ENCODE data around the gene RGS6. TPM values are rescaled to one million over a fixed set of nuclear protein-coding genes. Genes with fewer than 3 reads are reported as not detected.

Gene RGS6
- total RNA-seq, 3 donors from 2014 or later: 3.4 to 9.2 (median 4.5) TPM

DNA sequence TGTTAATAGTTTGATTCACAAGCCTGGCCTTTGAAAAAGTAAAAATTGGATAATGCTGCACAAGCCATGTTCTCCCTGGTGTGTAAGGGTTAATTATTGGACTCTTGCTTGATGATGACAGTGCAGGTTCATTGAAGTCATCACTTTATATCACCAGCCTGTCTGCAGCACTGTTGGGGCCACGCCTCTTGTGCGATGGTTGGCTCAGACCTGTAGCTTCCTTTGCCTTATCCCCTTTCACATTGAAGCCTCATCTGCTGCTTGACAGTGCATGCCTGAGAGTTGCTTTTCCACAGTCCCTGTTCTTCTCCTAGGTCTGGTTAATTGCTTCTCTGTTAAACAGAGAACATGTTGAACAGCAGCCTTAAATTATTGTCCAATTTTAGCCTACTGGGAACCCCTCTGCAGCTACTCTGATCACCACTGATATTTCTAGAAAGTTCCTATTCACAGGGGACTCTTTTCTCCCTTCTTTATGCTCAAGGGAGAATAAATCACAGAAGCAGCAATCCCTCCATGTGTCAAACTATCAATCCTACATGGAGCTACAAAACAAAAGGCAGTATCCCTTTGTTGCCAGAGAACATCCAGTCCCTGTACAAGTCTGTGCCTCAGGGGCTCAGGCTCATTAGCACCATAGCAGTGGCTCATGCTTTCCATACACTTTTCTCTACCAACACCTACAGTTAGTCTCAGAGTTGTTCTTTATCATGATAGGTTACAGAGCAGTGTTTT is 322.1 kb downstream of the RGS6 start:
- Histone ChIP-seq H3K27me3 (no peaks in the 10 kb centered on the region), H3K36me3 (no peaks in the 10 kb centered on the region), H3K27ac (no peak overlapping the region), H3K4me3 (no peak overlapping the region), H3K9me3 (no peaks in the 10 kb centered on the region), H3K4me1 (no peaks in the 10 kb centered on the region)
- intact Hi-C loops (cut with DNase I; ENCODE audit: low total_unique reads): no loop called here
- no peak for DNase-seq (ENCODE audit: low spot score in 2 of 2)
- TF ChIP-seq POLR2A (IDR thresholded peaks at IDR 0.05) (no peak), POLR2AphosphoS5 (IDR thresholded peaks at IDR 0.05) (no peak)

DNA sequence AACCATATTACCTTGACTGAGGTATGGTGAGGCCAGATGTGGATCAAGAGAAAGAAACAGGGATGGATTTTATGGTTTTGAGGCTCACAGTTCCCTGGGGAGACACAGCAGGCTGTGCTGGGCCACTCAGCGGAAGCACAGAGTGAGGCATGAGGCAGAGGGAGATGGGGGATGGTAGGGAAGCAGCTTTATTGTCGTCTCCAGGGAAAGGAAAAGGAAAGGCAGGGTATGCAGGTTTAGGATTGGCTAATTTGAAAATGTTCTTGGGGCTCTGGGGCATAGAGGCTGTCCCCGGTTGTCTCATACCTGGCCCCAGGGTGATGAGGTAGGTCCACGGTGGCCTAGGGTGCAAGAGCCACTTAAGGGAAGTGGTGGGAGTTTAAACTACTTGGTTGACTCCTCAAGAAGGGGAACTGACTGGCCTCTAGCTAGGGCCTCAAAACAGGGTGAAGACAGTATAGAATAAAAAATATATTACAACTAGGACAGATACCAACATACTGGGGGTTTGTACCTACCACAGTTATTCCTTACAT is 322.8 kb downstream of the RGS6 start:
- no peak overlapping the region for H3K27ac ChIP-seq
- H3K27me3 ChIP-seq: no peaks in the 10 kb centered on the region
- no peaks in the 10 kb centered on the region for H3K9me3 ChIP-seq

DNA sequence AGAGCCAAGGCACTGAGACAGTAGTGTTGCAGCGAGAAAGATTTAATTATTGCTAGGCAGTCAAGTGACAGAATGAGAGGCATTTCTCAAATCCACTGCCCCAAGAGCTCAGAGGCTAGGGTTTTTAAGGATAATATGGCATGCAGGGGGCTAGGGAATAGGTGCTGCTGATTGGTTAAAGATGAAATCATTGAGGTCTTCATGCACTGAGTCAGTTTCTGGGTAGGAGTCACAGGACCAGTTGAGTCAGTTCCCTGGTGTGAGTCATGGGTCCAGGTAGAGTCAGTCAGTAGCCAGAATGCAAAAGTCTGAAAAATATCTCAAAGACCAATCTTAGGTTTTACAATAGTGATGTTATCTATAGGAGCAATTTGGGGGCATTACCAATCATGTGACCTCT is 323.8 kb downstream of the RGS6 start:
- intact Hi-C loops (cut with DNase I; ENCODE audit: low total_unique reads): no loop called here
- TF ChIP-seq, protein P1, sequence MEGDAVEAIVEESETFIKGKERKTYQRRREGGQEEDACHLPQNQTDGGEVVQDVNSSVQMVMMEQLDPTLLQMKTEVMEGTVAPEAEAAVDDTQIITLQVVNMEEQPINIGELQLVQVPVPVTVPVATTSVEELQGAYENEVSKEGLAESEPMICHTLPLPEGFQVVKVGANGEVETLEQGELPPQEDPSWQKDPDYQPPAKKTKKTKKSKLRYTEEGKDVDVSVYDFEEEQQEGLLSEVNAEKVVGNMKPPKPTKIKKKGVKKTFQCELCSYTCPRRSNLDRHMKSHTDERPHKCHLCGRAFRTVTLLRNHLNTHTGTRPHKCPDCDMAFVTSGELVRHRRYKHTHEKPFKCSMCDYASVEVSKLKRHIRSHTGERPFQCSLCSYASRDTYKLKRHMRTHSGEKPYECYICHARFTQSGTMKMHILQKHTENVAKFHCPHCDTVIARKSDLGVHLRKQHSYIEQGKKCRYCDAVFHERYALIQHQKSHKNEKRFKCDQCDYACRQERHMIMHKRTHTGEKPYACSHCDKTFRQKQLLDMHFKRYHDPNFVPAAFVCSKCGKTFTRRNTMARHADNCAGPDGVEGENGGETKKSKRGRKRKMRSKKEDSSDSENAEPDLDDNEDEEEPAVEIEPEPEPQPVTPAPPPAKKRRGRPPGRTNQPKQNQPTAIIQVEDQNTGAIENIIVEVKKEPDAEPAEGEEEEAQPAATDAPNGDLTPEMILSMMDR (IDR thresholded peaks at IDR 0.05): no peak
- no peak for TF ChIP-seq POLR2AphosphoS5 (IDR thresholded peaks at IDR 0.05)
- no peak for TF ChIP-seq POLR2A (IDR thresholded peaks at IDR 0.05)
- Histone ChIP-seq H3K9me3 (no peaks in the 10 kb centered on the region), H3K4me1 (no peaks in the 10 kb centered on the region), H3K36me3 (no peaks in the 10 kb centered on the region), H3K27ac (no peak overlapping the region), H3K27me3 (no peaks in the 10 kb centered on the region), H3K4me3 (no peak overlapping the region)
- no peak for DNase-seq (ENCODE audit: low spot score in 2 of 2)

More for the DNA sequence above, 322.8 kb downstream of the RGS6 start:
- H3K4me1 ChIP-seq: no peaks in the 10 kb centered on the region
- H3K36me3 ChIP-seq: no peaks in the 10 kb centered on the region
- TF ChIP-seq POLR2AphosphoS5 (IDR thresholded peaks at IDR 0.05) (no peak), POLR2A (IDR thresholded peaks at IDR 0.05) (no peak)
- TF ChIP-seq, protein P1 (IDR thresholded peaks at IDR 0.05): no peak
- intact Hi-C loops (cut with DNase I; ENCODE audit: low total_unique reads): no loop called here
- no peak for DNase-seq (ENCODE audit: low spot score in 2 of 2)
- H3K4me3 ChIP-seq: no peak overlapping the region

DNA sequence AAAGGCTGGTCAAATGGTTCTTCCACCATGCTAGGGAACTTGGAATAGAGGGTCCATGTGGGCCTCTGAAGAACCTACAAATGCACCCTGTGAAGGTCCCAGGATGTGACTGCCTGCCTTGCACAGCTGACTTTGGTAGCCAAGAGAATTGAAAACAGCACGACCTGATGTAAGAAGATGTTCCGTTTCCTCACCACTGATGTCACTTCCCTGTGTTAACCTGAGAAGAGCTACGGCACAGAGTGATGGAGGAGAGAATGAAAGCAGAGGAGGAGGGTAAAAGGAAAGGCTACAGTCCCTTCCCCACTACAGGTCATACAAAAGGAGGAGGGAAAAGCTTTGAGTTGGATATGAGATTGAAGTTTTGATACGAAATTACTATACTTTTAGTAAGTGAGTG is 328.8 kb downstream of the RGS6 start:
- Histone ChIP-seq H3K27me3 (no peaks in the 10 kb centered on the region), H3K36me3 (no peaks in the 10 kb centered on the region), H3K4me3 (no peak overlapping the region), H3K27ac (no peak overlapping the region), H3K4me1 (no peaks in the 10 kb centered on the region), H3K9me3 (no peaks in the 10 kb centered on the region)
- intact Hi-C loops (cut with DNase I; ENCODE audit: low total_unique reads): no loop called here
- DNase-seq (ENCODE audit: low spot score in 2 of 2): no peak
- no peak for TF ChIP-seq POLR2A (IDR thresholded peaks at IDR 0.05)
- TF ChIP-seq, protein P1 (IDR thresholded peaks at IDR 0.05): no peak
- no peak for TF ChIP-seq POLR2AphosphoS5 (IDR thresholded peaks at IDR 0.05)

DNA sequence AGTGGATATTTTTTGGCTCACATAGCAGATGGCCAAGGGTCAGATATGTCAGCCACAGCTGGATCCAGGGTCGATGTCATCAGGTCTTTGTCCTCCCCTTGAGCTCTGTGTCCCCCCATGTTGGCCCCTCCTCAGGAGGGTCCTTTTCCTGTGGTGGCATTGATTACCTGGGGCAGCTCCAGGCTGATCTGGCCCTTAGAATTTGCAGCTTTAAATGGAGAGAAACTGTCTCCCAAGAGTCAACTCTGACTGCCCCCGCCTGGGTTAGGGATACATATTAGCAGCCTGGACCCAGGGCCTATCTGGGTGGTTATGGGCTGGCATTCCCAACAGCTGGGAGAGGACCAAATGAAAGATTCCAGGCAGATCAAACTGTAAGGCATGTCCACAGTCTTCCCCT is 330.5 kb downstream of the RGS6 start:
- no peak overlapping the region for H3K4me3 ChIP-seq
- TF ChIP-seq POLR2A (IDR thresholded peaks at IDR 0.05): no peak
- no peak for TF ChIP-seq POLR2AphosphoS5 (IDR thresholded peaks at IDR 0.05)
- TF ChIP-seq, protein P1 (IDR thresholded peaks at IDR 0.05): no peak
- no peaks in the 10 kb centered on the region for H3K36me3 ChIP-seq
- no peak for DNase-seq (ENCODE audit: low spot score in 2 of 2)
- H3K4me1 ChIP-seq: no peaks in the 10 kb centered on the region
- intact Hi-C loops (cut with DNase I; ENCODE audit: low total_unique reads): no loop called here
- no peak overlapping the region for H3K27ac ChIP-seq
- no peaks in the 10 kb centered on the region for H3K27me3 ChIP-seq
- H3K9me3 ChIP-seq: no peaks in the 10 kb centered on the region

Data from breast epithelium (tissue), 4 donors.